GM21786 (cell line): ENCODE results near the gene LAIR2.

ENCODE experiments used
- ATAC-seq: cut with Tn5 transposase; IDR thresholded peaks from one replicate; pipeline ENCODE4 v1.9.1; 2021; ENCODE audit not compliant: unreplicated experiment

The LAIR2 gene

DNA sequence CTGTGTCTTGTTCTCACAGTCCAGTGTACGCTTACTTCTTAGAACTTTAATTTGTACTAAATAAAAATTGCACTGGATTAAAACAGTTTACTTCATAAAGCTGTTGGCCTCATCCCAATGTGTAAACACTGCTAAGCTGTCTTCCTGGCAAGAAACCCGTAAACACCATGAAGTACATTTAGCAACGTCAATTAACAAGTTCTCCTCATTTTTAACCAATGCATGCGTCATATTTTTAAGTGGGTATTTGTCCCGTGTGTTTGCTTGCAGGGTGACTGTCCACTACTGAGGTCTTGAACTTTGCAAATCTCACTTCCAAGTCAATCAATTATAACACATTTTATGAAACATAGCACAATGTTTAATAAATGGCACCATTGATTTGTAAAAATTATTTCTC is 28.2 kb downstream of the LAIR2 start:
- no peak for ATAC-seq

DNA sequence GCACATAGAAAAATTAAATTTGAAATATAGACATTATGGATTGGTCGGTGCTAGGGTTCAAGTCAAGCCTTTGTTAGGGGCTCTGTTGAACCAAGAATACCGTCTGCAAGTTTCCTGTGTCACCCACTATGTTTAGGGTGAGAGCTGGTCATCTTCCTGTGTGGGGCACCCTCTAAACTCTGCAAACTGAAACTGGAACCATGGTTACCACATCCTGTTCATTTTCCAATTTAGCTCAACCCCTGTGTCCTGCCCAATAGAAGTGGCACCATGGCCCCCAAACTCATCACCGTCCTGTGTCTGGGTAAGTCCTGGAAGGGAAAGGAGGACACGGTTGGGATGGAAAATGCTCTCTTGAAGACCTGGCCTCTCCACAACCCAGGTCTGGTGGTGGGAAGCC is 29.9 kb downstream of the LAIR2 start:
- peak; percentile 68 for ATAC-seq

DNA sequence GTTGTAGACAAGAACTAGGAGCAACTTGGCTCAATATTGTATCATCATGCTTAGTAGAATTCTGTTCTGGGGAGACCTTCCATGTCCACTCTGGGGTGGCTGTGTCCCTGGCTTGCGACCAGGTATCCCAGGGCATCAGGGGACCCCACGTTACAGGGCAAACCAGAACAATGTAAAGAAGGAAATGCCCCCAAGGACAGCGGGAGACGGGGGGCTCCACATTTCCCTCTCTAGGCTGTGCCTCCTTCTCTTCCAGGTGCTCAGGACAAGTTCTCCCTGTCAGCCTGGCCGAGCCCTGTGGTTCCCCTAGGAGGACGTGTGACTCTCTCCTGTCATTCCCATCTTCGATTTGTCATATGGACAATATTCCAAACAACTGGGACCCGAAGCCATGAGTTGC is 30.8 kb downstream of the LAIR2 start:
- ATAC-seq = no peak

DNA sequence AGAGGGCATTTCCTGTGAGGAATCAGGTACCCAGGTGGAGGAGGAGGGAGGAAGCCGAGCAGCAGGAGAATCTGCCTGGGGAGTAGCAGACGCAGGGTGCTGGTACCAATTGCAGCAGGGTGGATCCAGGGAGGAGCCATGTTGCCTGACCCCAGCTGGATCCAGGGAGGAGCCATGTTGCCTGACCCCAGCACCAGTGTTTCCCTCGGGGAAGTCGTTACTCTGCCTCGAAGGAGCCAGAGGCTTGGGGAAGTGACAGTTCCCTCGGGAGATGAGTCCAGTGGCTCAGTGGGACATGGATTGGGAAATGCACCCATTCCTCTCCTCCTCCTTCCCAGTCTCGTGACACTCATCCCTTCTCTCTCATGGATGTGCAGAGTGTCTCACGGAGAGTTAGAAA is 31.5 kb downstream of the LAIR2 start:
- no peak for ATAC-seq

DNA sequence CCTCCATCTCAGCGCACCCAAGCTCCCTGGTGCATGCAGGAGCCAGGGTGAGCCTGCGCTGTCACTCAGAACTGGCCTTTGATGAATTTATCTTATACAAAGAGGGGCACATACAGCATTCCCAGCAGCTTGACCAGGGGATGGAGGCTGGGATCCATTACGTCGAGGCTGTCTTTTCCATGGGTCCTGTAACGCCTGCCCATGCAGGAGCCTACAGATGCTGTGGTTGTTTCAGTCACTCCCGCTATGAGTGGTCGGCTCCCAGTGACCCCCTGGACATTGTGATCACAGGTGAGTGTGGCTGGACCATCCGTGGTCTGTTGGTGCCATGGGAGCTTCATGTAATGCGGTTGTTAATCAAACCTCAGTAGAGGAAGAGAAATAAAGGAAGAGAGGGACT is 33.0 kb downstream of the LAIR2 start:
- ATAC-seq = no peak

DNA sequence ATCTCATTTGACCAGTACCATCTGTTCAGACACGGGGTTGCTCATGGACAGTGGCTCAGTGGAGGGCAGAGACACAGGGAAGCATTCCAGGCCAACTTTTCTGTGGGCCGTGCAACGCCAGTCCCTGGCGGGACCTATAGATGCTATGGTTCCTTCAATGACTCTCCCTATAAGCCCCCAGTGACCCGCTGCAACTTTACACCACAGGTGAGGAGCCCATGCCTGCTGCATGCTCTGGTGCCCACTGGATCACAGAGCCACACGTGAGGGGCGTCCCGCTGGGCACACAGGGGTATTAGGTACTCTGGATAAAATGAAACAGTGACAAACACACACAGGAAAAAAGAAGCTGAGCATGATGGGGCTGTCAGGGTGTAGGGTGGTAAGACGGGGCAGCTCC is 34.3 kb downstream of the LAIR2 start:
- ATAC-seq = no peak

DNA sequence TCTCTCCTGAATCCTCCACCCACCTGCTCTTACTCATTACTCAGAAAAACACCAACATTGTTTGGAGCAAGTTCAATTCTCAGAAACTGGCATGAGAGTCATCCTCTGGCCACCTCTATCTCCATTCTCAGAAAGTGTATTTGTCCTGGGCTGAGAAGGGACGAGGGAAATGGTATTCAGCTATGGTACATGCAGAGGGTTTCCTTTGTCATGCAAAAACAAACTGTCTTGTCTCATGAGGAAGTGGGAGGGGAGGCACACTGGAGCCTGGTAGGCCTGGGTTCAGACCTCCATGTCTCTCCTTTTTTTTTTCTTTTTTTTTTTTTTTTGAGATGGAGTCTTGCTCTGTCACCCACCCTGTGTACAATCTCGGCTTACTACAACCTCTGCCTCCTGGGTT is 39.1 kb downstream of the LAIR2 start:
- no peak for ATAC-seq

DNA sequence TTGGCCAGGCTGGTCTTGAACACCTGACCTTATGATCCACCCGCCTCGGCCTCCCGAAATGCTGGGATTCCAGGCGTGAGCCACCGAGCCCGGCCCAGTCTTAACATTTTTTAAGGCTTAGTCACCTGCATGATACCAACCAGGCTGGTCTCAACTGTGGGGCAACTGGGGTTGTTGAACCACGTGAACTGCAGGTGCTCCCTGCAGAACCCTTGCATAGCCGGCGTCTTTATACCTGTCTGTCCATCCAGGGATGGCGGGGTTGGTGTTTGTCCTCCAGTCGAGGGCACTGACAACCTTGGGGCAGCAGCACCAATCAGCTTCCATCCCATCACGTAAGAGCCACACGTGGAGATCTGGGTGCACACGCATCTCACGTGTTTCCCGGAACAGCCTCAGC is 46.2 kb downstream of the LAIR2 start:
- ATAC-seq = no peak

DNA sequence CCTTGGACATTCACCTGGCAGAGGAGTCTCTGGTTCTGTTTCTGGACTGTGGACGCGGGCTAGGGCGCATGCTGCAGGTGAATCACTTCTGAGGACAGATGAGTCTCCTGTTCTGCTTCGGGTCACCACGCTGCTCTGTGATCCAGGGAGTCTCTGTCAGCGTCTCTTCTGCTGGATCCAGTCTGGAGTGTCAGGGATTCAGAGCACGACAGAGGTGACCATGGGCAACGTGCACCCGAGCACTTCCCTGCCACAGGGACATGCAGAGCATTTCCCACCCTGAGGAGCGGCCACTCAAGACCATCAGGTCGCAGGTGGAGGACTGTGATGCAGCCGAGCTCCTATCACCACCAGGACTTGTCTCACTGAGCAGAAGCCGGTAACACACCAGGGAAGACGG is 46.6 kb downstream of the LAIR2 start:
- ATAC-seq = no peak

DNA sequence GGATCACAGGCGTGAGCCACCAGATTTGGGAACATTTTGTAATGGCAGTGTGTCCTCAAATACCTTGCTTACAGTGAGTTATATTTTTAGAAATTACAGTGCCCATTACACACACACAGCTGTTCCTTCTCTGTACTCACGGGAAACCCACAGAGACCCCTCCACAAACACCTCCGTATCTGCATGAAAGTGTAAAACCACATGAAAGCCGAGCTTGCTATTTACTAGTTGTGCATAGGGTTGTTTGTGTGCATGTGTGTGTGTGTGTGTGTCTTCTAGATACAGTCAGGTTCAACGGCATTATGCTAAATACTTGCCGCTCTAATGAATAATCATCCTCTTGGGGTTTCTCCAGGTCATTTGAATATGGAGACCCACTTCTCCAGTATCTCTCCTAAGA is 48.7 kb downstream of the LAIR2 start:
- no peak for ATAC-seq

DNA sequence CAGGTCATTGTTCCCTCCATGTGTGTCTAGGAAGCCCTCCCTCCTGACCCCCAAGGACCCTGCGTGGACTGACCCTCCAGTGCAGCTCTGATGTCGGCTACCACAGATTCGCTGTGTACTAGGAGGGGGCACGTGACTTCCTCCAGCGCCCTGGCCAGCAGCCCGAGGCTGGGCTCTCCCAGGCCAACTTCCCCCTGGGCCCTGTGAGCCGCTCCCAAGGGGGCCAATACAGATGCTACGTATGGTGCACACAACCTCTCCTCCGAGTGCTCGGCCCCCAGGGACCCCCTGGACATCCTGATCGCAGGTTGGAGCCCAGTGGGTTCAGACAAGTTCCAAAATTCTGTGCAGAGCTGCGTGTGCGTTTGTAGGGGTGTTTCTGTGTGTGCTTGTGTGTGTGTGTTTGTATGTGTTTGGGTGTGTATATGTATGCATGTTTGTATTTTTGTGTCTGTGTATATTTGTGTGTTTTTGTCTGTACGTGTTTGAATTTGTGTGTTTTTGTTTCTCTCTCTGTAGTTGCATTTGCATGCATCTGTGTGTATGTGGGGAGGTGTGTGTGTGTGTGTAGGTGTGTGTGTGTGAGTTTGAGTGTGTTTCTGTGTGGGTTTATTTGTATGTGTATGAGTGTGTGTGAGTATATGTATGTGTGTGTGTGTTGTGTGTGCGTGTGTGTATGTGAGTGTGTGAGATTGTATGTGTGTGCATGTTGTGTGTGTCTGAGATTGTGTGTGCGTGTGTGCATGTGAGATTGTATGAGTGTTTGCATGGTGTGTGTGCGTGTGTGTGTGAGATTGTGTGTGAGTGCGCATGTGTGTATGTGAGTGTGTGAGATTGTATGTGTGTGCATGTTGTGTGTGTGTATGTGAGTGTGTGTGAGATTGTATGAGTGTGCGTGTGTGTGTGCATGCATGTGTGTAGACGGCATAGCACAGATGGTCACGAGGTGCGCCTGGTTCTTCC is 49.6 kb downstream of the LAIR2 start:
- ATAC-seq = no peak

DNA sequence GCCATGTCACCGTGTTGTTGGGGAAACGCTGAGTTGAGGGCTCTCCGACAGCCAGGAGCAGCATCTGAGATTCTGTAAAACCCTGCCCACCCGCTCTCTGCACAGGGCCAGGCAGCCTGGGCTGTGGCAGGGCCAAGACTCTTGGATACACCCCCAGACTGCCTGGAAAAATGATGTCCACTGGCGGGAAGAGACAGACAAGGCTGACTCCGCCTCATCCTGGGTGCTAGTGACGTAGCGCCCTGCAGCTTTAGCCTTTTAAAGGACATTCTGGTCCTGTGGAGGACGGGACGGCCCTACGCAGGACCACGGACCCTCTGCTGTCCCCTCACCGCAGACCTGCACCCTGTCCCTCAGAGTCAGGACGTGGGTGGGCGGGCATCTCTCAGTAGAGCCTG is 50.3 kb downstream of the LAIR2 start:
- ATAC-seq = no peak

DNA sequence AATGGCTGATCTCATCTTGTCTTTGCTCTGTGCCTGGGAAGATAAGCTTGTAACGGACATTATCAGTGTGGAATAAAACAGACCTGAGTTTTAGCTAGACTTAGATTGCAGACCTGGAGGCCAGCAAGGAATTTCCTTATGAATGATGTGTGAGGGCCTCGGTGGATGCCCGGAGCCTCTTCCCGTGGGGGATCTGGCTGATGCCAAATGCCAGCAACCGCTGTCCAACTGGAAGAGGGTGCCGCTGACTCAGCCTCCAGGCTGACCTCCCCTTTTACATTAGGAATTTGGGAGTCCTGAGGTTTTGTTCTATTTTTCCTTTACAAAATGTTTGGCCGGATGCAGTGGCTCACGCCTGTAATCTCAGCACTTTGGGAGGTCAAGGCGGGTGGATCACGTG is 51.4 kb downstream of the LAIR2 start:
- ATAC-seq = no peak

DNA sequence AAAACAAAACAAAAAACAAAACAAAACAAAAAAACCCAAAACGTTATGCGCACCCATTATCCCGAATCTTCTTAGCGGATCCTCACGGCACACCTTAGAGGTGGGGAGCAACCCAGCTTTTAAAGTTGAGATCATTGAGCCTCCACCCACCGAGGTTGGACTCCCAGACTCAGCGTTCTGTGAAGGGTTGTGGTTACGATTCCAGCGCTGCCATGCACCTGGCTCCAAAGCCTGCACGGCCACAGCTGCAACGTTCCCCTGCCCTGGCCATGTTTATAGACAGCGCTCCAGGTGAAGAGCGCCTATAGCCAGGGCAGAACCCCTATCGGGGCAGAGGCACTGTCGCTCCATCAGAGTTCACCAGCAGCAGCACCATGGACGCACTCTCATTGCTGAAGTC is 52.3 kb downstream of the LAIR2 start:
- no peak for ATAC-seq

DNA sequence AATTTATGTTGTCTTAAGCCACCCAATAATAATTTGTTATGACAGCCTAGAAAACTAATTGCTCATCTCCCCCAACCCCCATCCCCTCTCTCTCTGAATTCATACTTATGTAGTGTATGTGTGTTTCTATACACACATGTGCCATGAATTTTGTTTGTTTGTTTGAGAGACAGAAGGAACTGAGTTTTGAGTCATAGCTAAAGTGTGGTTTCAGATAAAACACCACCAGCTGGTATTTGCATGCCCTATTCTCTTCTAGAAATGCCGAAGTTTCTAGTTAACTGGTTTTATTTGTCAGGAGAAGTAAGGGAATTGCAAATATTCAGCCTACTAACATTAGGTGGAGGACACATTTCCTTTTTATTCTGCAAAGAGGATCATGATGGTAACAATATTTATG is 53.6 kb downstream of the LAIR2 start:
- no peak for ATAC-seq

DNA sequence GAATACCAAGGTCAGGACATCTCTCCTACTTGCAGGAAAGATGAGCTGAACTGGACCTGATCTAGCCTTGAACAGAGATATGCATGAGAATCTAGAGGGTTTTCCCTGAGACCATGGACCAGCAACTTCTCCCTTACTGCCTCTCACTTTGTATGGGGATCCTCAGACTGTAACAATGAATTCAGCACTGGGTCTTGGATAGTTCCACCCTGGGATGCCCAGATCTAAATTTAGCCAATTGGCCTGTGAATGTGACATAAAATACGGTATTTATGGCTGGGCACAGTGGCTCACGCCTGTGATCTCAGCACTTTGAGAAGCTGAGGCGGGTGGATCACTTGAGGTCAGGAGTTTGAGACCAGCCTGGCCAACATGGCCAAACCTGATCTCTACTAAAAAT is 55.7 kb downstream of the LAIR2 start:
- ATAC-seq = no peak
